22Rv1 (cell line): ENCODE measurements around the gene ATG7.

Source experiments
- ZFX ChIP-seq: fragments of 450-650 bp; IDR thresholded peaks from 2 replicates; pipeline ENCODE4 v1.6.1; 2017; ENCODE audit warnings: antibody characterized with exemption, borderline replicate concordance
- TF ChIP-seq, protein P1 (sequence below): fragments of 450-650 bp; IDR thresholded peaks from 2 replicates; pipeline ENCODE4 v1.5.1; 2017; ENCODE audit warnings: mild to moderate bottlenecking

DNA sequence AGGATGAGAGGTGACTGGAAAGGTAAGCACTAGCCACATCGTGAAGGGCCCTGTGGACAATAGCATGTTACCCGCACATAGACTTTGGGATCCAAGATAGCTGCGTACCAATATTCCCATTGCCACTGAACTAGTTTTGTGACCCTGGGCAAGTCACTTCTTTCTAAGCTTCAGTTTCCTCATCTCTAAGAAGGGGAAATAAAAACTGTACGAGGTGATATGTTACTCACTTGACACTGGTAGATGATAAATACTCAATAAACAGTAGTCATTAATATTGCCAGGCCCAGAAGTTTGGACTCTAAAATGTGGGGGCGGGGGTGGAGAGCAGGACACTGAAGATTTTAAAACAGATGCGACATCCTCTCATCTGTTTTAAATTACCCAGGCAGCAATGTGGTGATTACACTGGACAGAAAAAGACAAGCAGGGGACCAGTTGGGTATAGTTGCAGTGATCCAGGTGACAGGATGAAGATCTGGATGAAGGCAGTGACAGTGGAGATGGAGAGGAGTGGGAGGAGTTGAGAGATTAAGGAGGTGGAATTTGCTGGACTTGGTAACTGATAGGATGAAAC, 2.5 kb downstream of the ATG7 start:
- TF ChIP-seq, protein P1, sequence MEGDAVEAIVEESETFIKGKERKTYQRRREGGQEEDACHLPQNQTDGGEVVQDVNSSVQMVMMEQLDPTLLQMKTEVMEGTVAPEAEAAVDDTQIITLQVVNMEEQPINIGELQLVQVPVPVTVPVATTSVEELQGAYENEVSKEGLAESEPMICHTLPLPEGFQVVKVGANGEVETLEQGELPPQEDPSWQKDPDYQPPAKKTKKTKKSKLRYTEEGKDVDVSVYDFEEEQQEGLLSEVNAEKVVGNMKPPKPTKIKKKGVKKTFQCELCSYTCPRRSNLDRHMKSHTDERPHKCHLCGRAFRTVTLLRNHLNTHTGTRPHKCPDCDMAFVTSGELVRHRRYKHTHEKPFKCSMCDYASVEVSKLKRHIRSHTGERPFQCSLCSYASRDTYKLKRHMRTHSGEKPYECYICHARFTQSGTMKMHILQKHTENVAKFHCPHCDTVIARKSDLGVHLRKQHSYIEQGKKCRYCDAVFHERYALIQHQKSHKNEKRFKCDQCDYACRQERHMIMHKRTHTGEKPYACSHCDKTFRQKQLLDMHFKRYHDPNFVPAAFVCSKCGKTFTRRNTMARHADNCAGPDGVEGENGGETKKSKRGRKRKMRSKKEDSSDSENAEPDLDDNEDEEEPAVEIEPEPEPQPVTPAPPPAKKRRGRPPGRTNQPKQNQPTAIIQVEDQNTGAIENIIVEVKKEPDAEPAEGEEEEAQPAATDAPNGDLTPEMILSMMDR = no peak
- no peak for TF ChIP-seq ZFX
